ENCODE measurements around the gene EMX2.
A peak's percentile ranks its signal among the peaks of the same experiment; 100 is the strongest.
"Not testable (repeated sequence)": the region's sequence is repeated elsewhere in the genome, so short reads cannot be mapped to it uniquely, and the experiment has no call there.

The EMX2 gene

DNA sequence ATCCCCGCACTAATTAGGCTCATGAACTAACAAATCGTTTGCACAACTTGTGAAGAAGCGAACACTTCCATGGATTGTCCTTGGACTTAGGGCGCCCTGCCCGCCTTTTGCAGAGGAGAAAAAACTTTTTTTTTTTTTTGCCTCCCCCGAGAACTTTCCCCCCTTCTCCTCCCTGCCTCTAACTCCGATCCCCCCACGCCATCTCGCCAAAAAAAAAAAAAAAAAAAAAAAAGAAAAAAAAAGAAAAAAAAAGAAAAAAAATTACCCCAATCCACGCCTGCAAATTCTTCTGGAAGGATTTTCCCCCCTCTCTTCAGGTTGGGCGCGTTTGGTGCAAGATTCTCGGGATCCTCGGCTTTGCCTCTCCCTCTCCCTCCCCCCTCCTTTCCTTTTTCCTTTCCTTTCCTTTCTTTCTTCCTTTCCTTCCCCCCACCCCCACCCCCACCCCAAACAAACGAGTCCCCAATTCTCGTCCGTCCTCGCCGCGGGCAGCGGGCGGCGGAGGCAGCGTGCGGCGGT, at the start of gene EMX2:
TSS of gene EMX2 (plus strand) at position 41 of the 519 bp plus-strand sequence. CDS start 522 bp downstream, outside the sequence.
- no peak for DNase-seq

DNA sequence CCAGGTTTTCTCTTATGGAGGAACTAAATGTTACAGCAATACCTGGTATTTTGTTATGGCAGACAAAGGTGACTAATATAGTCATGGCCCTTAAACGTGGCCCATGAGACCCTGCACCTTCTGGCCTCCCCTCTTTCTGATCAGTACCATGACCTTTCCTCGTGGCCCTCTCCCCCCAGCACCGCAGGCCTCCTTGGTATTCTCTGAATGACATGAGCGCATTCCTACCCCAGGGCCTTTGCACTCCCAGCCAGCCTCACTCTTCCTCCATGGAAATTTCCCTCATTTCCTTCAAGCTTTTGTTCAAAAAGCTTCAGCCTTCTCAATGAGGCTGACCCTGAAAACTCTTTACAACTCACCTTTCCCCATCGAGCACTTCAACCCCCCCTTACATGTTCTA, 46.5 kb upstream of the EMX2 start:
- no peak for DNase-seq

DNA sequence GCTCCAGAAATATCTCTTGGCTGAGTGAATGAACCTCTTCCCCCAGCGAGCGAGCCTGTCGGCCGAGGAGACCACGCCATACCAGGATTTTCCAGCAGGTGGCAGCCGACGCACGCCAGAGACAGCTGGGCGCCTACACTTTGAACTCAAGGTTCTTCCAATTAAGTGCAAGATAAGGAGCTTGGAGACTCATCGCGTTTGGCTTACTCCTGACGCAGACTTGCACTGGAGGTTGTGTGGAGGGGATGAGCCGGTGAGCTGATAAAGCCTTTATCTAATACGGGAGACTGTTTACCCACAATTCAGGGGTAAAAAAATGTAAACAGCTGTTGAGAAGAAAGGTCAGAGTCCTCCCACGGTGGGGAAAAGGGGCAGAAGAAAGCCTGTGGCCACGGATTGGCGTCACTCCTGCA, 45.9 kb upstream of the EMX2 start:
- peak; percentile 9 for DNase-seq

DNA sequence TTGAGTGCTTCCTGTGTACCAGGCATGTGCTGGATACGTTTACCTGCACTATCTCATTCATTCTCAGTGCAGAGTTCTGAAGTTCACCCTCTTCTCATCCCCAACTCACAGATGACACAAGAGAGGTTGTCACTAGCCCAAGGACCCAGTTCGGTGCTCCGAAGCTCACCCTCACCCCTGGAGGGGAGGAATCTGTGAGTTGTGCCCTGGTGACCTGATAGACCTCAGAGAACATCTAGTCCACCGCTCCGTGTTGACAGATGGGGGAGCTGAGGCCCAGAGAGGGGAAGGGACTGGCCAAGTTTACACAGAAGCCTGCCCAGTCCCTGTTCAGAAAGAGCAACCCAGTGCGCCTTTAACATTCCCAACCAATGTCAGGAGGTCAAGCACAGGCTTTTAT, 44.8 kb upstream of the EMX2 start:
- no peak for DNase-seq

DNA sequence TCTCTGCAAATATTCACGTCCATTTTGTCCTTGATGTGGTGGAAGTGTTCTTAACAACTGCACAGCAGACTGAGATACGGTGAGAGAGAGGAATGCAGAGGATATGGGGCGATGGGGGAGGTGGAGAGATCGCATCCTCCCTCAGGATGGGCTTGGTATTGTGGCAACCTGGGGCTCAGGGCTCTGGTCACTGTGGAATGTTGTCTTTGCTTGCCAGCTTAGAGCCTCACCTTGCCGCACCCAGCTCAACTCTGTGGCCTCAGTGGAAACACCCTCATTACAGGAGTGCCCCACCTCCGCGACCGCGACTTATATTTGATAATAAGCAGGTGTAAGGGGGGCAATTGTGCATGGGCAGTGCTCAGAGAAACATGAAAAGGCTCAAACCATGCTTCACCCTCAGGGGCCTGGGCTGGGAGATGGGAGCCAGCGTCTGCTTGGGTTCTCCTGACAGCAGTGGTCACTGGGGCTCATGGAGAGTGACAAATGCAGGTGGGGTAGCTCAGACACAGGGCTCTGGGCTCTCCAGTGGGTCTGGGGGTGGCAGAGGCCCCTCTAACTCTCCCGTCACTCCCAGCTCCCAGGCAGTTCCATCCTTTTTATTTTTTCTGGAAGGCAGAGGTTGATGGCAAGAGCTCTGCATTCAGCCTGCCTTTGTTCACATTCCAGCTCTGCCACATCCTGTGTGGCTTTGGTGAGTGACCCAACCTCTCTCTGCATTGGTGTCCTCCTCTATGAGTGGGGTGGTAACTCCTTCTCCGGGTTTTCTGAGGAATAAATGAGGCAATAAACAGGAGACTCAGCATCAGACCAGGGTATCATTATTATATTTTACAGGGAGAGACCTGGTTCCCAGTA, 43.1 kb upstream of the EMX2 start:
- no peak for DNase-seq

DNA sequence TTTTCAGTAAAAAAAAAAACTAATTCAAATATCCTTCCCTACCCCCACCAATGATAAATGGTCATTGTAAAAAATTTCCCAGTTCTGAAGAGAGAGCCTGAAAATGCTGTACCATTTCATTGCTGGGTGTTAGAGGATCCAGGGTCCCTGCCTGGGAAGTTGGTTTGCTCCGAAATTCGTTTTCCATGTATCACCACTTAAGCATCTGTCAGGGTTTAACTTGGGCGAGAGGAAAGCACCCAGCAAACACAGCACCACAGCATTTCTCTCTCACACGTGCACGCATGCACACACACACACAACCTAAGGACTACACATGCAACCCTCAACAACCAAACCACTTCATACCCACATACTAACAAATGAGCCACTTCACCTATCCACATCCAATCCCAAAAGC, 42.1 kb upstream of the EMX2 start:
- DNase-seq = no peak

DNA sequence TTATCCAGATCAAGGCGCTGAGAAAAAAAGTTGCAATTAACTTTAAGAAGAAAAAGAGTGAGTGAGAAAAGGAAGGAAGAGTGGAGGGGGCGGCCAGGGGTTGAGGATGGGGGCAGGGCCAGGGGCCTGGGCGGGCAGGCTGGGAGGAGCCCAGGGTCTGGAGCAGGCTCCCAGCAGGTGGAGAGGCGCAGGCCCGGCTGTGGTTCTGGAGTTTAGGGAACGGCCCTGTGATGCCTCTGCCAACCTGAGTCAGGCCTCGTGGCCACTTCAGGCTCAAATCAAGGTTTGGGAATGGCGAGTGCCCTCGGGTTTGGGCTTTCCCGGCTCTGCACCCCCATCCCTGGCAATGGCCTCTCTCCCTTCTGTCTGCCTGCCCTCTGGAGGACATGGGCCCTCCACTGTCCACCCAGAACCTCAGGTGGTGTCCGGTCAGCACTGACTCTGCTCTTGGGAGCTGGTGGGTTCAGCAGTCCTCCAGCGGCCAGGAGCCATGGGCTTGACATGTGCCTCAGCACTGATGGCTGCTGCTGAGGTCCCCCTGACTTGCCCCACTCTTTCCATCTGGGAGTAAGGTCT, 41.0 kb upstream of the EMX2 start:
- no peak for DNase-seq

DNA sequence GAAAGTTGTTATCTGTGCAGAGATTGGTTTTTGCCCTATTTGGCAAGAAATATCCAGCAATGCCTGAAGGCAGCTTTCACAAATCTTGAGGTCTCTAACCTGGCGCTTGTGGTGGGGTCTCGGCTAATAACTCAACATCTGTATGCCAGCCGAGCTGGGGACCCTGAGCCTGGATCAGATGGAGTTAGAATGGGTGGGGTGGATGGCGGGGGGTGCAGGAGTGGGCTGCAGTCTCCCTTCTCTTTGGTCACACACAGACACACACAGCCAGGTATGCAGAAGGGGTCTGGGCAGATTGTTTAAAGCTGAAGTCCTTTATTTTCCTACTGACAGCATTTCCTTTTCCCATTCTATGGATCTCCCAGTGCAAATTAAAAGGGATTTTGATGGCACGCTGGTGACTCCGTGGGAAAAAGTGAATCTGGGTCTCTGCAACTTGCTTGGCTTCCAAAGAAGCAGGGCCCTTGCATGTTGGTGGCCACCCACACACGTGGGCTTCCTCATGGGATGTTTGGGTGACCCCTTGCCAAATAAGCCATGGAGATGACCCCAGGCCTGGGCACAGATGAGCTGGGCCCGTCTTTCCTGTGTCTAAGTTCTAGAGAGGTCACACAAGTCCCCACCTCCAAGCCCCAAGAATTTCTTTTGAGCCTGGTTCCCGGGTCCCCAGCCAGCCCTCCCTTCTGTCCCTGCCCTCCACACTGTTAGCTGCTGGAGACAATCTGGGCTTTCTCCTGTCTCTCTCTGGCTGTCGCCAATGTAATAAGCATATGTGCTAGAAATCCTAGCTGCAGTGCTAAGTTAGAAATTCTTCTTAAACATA, 39.9 kb upstream of the EMX2 start:
- DNase-seq = no peak

DNA sequence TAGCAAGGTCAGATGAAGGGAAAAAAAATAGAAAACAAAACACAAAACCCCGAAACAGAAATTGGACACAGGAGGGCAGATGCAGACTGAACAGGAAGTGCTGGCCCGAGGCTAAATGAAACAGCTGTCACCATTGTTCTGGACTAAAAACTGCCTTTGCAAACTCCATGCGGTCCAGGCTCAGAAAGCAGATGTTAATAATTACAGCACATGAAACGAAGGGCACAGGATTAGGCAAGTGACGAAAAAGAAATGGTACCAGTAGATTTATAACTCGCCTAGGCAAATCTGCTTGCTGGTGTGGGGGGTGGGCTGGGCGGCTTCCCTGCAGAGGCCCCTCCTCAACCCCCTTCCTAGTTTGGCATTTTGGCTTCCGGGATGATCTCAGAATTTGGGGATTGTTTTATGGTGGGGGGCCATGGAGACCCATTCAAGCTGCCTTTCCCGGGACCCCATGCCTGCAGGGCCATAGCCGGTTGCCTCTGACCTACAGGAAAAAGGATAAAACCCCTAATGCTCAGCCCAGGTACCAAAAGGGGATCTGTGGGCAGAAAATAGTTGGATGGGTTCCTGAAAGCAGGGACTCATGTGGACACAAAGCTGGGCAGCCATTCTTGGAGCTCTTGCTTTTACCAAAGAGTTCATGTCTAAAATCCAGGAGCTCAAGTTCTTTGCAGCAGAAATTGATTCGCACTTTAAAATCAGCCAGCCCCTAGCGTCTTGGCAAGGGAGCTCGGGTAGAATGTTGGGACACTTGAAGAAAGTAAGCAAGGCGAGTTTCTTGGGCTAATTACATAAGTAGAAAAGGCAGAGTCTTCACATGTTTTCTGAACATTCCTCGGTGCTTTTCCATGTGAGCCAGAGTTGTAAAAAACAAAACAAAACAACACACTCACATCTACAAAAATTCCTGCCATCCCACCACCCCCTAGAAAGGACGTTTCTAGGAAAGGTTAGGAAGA, 39.0 kb upstream of the EMX2 start:
- DNase-seq = no peak

DNA sequence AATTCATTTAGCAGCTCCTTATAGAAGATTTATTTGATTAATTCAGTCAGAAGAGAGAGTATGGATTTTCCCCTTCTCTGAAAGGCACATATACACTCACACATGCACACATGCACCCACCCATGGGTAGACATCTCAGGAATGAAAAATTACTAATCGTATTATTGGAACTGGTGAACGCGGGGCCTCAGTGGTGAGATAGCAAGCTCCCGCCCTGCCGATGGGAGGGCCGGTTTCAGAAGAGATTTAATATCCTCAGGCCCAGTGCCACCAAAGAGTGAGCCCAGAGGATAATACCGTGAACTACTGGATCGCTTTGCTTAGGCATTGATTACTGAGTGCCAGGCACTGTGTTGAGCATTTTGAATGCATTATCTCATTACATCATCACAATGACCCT, 38.0 kb upstream of the EMX2 start:
- no peak for DNase-seq

DNA sequence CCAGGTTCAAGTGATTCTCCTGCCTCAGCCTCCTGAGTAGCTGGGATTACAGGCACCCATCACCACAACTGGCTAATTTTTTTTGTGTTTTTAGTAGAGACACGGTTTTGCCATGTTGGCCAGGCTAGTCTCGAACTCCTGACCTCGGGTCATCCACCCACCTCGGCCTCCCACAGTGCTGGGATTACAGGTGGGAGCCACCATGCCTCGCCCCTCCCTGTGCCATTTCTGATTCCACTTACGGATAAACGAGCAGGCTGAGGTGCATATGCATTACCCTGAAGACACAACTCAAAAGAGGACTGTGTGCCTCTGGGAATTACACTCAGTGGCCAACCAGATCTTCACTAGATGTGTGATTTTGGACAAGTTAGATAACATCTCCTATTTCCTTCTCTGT, 35.5 kb upstream of the EMX2 start:
- not testable (repeated sequence) for DNase-seq

DNA sequence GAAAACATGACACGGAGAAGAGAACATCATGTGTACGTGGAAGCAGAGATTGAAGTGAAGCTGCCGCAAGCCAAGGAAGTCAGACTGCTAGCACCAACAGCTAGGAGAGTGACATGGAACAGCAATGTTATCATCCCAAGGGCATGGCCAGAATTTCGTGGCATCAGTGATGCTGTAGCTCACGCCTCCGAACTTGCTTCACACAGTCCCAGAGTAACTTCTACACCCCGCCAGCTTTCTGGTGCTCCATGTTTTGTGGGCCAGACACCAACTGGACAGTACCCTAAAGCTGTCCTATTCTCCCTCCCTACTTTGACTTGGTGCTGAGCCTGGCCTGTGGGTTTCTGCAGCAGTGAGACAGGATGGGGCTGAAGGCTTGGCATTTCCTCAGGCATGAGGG, 33.0 kb upstream of the EMX2 start:
- no peak for DNase-seq

DNA sequence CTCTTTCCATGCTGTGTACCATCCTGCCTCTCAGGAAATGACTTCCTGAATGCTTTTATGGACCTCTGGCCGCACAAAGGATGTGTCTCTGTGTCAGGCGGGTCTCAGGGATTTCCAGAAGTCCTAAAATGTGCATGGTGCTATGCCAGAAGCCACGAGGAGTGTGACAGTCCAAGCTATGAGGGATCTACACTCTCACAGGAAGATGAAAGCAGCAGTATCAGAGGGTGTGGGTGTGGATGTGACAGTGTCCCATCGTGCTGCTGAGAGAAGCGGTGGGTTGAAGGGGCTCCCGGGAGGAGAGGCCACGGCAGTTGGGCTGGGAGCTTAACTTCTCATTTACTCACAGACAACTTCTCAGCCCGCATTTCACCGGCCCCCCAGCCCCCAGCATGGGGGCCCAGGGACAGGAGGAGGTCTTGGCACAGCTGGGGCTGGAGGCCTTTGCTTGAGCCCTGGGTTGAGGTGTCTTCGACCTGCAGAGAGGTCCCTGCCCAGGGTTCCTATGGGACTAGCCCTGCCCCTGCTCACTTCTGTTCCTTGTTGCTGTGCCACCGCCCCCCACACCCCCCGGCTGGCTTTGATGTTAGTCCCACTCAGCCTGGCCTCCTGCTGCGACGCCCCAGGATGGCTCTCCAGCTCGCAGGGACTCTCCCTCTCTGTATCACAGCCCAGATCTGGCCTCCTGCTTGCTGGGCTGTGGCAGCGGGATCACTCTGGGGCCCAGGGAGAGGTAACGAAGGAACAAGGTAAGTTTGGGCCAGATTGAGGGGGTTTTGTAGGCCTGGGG, 30.8 kb upstream of the EMX2 start:
- DNase-seq = no peak

DNA sequence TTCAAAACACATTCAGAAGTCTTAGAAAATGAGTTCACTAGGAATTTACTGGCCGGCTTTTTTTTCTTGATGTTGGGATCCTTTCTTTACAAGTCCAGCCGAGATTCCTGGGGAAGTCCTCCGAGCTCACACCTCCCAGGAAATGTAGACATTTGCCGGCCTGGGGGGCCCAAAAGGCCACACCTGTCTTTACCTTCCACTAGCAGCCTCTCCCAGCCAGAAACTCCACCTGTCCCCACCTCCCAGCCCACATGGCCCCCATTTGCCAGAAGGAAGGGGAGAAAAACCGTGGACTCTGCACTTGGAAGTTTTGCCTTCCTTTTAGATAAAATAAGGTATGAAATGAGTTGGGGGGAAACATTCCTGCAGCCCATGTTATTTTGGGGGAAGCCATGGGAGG, 27.6 kb upstream of the EMX2 start:
- no peak for DNase-seq

DNA sequence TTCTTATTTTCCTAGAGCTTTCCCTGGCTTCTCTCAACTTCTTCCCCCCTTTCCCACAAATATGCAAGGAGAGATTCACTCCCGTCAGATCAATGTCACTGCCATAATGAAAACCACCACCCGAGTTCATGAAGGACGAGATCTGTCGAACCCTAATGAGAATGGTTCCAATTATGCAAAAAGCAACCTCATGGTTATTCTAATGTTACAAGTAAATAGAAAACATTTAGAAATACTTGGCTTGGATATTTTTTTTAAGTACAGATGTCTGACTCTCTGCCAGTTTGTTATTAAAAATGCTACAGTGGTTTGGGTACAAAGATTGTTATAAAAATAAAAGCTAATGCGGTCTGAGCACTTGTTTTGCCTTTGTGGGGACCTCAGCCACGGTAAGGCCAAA, 25.9 kb upstream of the EMX2 start:
- no peak for DNase-seq

DNA sequence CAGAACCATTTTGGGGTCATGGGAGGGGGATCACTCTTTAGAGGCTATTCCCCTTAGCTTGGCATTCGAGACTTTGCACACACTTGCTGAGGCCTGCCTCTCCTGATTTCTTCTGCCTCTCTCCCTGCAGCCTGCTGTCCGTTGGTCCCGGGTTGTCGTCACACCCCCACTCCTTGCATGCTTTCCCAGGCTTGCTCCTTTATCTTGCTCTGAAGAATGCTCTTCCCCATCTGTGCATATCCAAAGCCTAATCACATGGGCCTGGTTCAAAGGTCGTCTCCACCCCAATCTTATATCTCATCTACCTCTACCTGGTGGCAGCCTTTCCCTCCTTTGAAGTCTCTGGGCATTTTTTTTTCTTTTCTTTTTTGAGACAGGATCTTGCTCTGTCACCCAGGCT, 24.3 kb upstream of the EMX2 start:
- DNase-seq = no peak

DNA sequence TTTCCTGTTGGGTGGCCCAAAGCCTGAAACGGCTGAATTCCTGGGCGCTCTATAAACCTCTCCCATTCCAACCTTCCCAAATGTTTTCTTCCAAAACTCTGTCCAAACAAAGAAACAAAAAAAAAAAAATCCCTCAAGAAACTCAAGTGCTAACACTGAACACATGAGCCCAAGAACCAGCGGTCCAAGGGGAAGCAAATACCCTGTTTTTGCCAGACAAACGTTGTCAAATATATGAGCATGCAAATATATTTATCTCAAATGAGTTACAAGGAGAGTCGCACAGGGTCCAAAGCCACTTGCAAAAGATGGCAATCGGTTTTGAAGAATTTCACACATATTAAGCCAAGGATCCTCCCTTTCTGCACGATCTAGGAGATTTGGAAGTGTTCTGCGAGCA, 23.3 kb upstream of the EMX2 start:
- DNase-seq = no peak

DNA sequence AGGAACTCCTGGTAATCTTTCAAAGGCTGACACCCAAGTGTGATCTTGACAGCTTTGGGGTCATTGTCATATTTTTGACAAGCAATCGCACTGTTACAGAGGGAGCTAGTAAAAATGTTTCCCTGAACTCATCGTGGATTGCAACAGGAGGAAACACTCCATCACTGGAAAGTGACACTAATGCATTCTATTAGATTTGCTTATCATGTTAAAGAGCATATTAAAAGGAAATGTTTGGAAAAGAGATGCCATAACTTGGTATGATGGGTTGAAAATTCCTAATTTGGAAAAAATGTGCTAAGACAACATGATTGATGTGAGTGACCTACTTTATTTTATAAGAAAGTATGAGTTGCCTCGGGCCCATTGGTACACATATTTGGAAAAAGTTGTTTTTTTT, 22.7 kb upstream of the EMX2 start:
- no peak for DNase-seq

DNA sequence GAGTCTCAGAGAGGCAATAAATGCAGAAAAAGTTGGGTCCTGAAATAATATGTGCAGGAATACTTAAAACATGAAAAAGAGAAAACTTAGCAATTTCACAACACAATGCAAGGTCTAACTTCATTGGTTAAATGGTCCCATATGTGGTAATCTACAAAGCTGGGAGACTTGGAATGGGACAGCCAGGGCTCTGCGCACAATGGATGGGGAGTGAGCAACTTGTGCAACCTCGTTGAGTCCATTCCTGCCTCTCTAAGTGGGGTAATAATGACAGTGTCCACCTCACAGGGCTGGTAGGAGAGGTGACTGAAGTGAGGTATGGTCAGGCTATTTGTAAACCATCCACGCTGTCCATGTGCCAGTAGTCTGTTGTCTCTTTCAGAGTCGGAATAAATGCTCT, 11.8 kb upstream of the EMX2 start:
- no peak for DNase-seq

DNA sequence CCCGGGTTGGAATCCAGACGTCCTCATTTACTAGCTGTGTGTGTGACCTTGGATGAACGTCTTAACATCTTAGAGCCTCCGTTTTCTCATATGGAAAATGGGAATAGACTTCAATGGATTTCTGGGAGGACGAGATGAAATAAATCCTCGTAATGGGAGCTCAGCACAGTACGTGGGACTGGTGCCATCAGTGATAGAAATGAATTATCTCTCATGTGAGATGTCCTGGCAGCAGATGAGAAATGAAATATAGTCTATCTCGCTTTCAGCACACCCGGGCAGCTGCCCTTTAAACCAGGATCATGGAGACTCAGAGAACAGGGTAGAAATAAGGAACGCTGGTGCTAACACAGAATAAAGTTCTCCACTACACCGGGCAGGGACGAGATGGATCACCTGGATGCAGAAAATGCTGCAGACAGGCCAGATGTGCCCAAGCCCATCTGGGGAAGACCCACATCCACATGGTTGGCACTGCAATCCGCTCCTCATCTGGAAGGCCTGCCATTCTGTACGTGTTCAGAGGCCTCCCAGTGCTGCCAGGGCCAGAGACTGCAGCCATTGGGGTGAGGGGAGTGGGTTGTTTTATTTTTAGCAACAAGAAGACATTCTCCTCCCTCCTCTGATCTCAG, 11.1 kb upstream of the EMX2 start:
- DNase-seq = no peak

DNA sequence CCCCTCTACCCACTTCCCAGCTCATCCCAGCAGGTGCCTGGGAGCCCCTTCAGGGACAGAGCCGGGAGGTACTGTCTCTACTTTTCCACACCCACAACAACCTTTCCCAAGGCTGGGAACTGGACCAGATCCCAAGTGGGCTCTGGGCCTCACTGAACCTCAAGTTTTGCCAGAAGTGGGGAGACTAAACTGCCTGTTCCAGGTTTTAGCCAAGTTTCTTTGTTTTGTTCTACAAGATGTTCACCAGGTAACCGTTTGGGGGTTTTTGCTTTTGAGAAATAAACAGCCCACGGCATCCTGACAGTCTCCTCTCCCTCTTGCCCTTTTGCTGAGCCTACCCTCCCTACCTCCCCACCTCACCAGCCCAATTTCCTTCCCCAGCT, 10.6 kb upstream of the EMX2 start:
- DNase-seq = no peak
